ENCODE results near the gene CYP4B1. TPM values are rescaled to one million over a fixed set of nuclear protein-coding genes. Genes with fewer than 3 reads are reported as not detected.

Gene CYP4B1
- total RNA-seq, 1 donor from 2014 or later: not detected

- H3K4me1 Mint-ChIP-seq: no peaks in the 10 kb centered on the region
- peaks cover 7% of the 10 kb centered on the region for H3K27me3 Mint-ChIP-seq (ENCODE audit: insufficient read depth, low read depth)
- no peaks in the 10 kb centered on the region for H3K36me3 Mint-ChIP-seq
Observed at GRCh38 chr1:46764402-46764801, 34.4 kb upstream of the CYP4B1 start.

GRCh38 chr1:46767649-46768282, 31.1 kb upstream of the CYP4B1 start:
- H3K79me2 ChIP-seq (ENCODE audit: low read depth): no peaks in the 10 kb centered on the region
- H3K27me3 ChIP-seq: no peaks in the 10 kb centered on the region
- no peaks in the 10 kb centered on the region for H3F3A ChIP-seq (ENCODE audit: low read depth)
- Mint-ChIP-seq H3K27me3 (ENCODE audit: insufficient read depth, low read depth) (peaks cover 7% of the 10 kb centered on the region), H3K36me3 (no peaks in the 10 kb centered on the region), H3K27ac (no peak overlapping the region), H3K4me3 (no peak overlapping the region), H3K9me3 (peaks cover 43% of the 10 kb centered on the region), H3K4me1 (no peaks in the 10 kb centered on the region)
- no peak overlapping the region for H3K4me3 ChIP-seq
- DNase-seq (ENCODE audit: low spot score): no peak
- no peaks in the 10 kb centered on the region for H4K20me1 ChIP-seq (ENCODE audit: low read depth)
- H3K36me3 ChIP-seq: no peaks in the 10 kb centered on the region
- H3K9ac ChIP-seq: no peak overlapping the region
- no peak overlapping the region for H3K4me2 ChIP-seq
- H3K27ac ChIP-seq: no peak overlapping the region
- H2AFZ ChIP-seq (replicated peaks): no peak overlapping the region
- H3K4me1 ChIP-seq: no peaks in the 10 kb centered on the region
- H3K9me3 ChIP-seq (ENCODE audit: low read depth): no peaks in the 10 kb centered on the region
- TF ChIP-seq EZH2 (IDR thresholded peaks at IDR 0.05) (no peak), EZH2phosphoT487 (IDR thresholded peaks at IDR 0.05) (no peak)
- TF ChIP-seq, protein P1, sequence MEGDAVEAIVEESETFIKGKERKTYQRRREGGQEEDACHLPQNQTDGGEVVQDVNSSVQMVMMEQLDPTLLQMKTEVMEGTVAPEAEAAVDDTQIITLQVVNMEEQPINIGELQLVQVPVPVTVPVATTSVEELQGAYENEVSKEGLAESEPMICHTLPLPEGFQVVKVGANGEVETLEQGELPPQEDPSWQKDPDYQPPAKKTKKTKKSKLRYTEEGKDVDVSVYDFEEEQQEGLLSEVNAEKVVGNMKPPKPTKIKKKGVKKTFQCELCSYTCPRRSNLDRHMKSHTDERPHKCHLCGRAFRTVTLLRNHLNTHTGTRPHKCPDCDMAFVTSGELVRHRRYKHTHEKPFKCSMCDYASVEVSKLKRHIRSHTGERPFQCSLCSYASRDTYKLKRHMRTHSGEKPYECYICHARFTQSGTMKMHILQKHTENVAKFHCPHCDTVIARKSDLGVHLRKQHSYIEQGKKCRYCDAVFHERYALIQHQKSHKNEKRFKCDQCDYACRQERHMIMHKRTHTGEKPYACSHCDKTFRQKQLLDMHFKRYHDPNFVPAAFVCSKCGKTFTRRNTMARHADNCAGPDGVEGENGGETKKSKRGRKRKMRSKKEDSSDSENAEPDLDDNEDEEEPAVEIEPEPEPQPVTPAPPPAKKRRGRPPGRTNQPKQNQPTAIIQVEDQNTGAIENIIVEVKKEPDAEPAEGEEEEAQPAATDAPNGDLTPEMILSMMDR (IDR thresholded peaks at IDR 0.05): no peak

More at GRCh38 chr1:46764402-46764801, 34.4 kb upstream of the CYP4B1 start:
- no peak overlapping the region for H3K4me3 ChIP-seq
- H3K4me2 ChIP-seq: no peak overlapping the region
- TF ChIP-seq EZH2 (IDR thresholded peaks at IDR 0.05): no peak
- H3K9ac ChIP-seq: no peak overlapping the region
- H3K4me1 ChIP-seq: no peaks in the 10 kb centered on the region
- no peak overlapping the region for H2AFZ ChIP-seq (replicated peaks)
- no peak for DNase-seq (ENCODE audit: low spot score)
- H3K27me3 ChIP-seq: no peaks in the 10 kb centered on the region
- Mint-ChIP-seq H3K27ac (no peak overlapping the region), H3K9me3 (peaks cover 12% of the 10 kb centered on the region), H3K4me3 (no peak overlapping the region)
- no peaks in the 10 kb centered on the region for H4K20me1 ChIP-seq (ENCODE audit: low read depth)
- no peak overlapping the region for H3K27ac ChIP-seq
- no peaks in the 10 kb centered on the region for H3K36me3 ChIP-seq
- H3K79me2 ChIP-seq (ENCODE audit: low read depth): no peaks in the 10 kb centered on the region
- H3F3A ChIP-seq (ENCODE audit: low read depth): no peaks in the 10 kb centered on the region
- H3K9me3 ChIP-seq (ENCODE audit: low read depth): no peaks in the 10 kb centered on the region

- H3K4me3 ChIP-seq: no peak overlapping the region
- DNase-seq (ENCODE audit: low spot score): no peak
- Mint-ChIP-seq H3K4me1 (no peaks in the 10 kb centered on the region), H3K27me3 (ENCODE audit: insufficient read depth, low read depth) (peaks cover 7% of the 10 kb centered on the region), H3K36me3 (no peaks in the 10 kb centered on the region), H3K4me3 (no peak overlapping the region), H3K9me3 (peaks cover 46% of the 10 kb centered on the region), H3K27ac (no peak overlapping the region)
- H4K20me1 ChIP-seq (ENCODE audit: low read depth): no peaks in the 10 kb centered on the region
- no peak overlapping the region for H3K4me2 ChIP-seq
- no peaks in the 10 kb centered on the region for H3K4me1 ChIP-seq
- H3K79me2 ChIP-seq (ENCODE audit: low read depth): no peaks in the 10 kb centered on the region
- TF ChIP-seq EZH2 (IDR thresholded peaks at IDR 0.05): no peak
- no peak for TF ChIP-seq EZH2phosphoT487 (IDR thresholded peaks at IDR 0.05)
- TF ChIP-seq, protein P1 (IDR thresholded peaks at IDR 0.05): no peak
- H3K27me3 ChIP-seq: no peaks in the 10 kb centered on the region
- no peaks in the 10 kb centered on the region for H3F3A ChIP-seq (ENCODE audit: low read depth)
- H3K27ac ChIP-seq: no peak overlapping the region
- H3K9me3 ChIP-seq (ENCODE audit: low read depth): peaks cover 1% of the 10 kb centered on the region
- H3K36me3 ChIP-seq: no peaks in the 10 kb centered on the region
- no peak overlapping the region for H2AFZ ChIP-seq (replicated peaks)
- H3K9ac ChIP-seq: no peak overlapping the region
Observed at GRCh38 chr1:46768445-46768844, 30.4 kb upstream of the CYP4B1 start.

DNA sequence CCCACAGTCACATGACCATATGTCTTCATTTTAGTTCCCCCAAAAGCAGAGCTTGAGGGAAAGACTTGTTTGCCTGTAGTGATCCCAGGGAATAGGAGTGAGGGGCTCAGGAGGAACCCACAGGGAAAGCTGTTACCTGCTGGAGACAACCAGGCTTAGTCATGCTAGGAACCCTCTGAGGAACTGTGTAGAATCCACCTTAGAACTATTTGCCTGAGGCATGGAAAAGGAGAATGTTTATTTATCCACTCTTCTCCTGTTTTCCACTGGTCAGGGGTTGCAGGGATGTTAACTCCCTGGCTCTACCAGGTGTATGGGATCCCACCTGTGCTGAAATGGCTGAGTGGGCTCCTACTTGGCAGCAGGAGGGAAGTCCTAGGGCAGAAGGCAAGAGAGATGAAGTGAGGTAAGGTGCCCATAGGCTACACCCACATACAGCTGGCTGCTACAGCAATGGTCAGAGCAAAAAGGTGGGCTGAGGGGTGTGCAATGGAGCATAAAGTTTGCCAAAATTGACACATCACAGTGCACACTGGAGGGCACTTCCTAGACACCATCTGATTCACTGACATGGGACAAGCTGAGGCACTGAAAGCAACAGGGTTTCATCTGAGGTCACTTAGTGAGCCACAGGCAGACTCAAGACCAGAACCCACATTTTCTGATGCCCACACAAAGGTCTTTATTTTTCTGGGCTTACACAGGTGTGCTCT, 29.7 kb upstream of the CYP4B1 start:
- Mint-ChIP-seq H3K27me3 (ENCODE audit: insufficient read depth, low read depth) (peaks cover 3% of the 10 kb centered on the region), H3K4me3 (no peak overlapping the region), H3K4me1 (no peaks in the 10 kb centered on the region), H3K9me3 (peaks cover 50% of the 10 kb centered on the region), H3K36me3 (no peaks in the 10 kb centered on the region), H3K27ac (no peak overlapping the region)
- Histone ChIP-seq H3F3A (ENCODE audit: low read depth) (no peaks in the 10 kb centered on the region), H3K9ac (no peak overlapping the region), H3K27ac (no peak overlapping the region), H3K36me3 (no peaks in the 10 kb centered on the region), H3K4me2 (no peak overlapping the region), H4K20me1 (ENCODE audit: low read depth) (no peaks in the 10 kb centered on the region), H3K9me3 (ENCODE audit: low read depth) (peaks cover 3% of the 10 kb centered on the region), H3K79me2 (ENCODE audit: low read depth) (no peaks in the 10 kb centered on the region), H3K4me3 (no peak overlapping the region), H3K4me1 (no peaks in the 10 kb centered on the region), H2AFZ (replicated peaks) (no peak overlapping the region), H3K27me3 (no peaks in the 10 kb centered on the region)
- DNase-seq (ENCODE audit: low spot score): no peak
- TF ChIP-seq, protein P1 (IDR thresholded peaks at IDR 0.05): no peak
- TF ChIP-seq EZH2 (IDR thresholded peaks at IDR 0.05) (no peak), EZH2phosphoT487 (IDR thresholded peaks at IDR 0.05) (no peak)

Data from neural progenitor cell (in vitro differentiated cells).